HG02885 (cell line): ENCODE data around the gene LRRC4C.

Source experiments
- ATAC-seq: cut with Tn5 transposase; IDR thresholded peaks from one replicate; pipeline ENCODE4 v1.9.1; 2021; ENCODE audit warnings: mild to moderate bottlenecking; ENCODE audit not compliant: unreplicated experiment, poor library complexity

LRRC4C gene

DNA sequence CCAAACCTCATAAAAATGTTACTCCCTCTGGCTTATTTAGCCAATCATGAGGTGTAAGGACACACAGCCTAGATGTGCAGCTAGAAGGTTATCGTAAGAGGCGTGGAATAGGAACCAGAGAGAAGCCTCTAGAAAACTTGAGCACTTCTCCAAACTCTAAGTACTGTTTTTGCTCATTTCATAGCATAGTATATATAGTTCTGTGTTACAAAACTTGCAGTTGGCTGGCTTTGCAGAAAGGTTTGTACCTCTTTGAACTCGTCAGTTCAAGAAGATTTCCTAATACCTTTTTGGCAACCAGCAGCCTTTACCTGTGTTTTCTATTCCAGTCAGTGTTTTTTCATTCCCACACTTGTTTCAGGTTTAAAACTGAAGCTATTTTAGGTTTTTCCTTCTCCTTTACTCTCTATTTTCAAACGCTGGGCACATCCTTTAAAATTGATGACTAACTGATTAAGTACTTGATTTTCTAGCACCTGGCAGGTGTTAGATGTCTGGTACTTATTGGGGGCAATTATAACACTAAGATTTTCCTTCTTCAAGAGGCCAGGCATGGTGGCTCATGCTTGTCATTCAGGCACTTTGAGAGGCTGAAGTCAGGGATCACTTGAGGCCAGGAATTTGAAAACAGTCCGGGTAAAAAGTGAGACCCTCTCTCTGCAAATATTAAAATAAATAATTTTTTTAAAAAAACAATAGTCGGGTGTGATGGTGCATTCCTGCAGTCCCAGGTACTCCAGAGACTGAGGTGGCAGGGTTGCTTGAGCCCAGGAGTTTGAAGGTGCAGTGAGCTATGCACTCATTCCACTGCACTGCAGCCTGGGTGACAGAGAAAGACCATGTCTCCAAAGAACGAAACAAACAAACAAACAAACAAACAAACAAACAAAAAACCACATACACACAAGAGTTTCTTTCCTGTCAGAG, 125.2 kb downstream of the LRRC4C start:
- ATAC-seq = no peak

GRCh38 chr11:41333357-41333756, 126.1 kb downstream of the LRRC4C start:
- ATAC-seq = no peak

GRCh38 chr11:41328324-41328723, 131.1 kb downstream of the LRRC4C start:
- no peak for ATAC-seq

DNA sequence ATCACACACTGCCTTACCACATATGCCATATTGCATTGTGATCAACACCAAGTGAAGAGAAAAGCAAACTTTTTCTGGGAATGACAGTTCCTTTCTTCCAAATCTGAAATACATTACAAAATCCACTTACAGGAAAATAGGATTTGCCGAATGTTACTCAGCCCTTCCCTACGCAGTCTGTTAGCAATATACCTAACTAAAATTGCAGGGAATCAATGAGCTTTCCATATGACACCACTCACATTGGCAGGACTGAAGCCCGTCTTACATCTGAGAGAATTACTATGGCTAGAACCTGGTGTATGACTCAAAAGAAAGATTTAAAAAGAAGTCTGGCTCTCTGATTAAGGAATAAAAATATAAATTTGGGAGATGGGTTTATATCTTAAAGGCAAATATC, 136.0 kb downstream of the LRRC4C start:
- ATAC-seq = no peak

DNA sequence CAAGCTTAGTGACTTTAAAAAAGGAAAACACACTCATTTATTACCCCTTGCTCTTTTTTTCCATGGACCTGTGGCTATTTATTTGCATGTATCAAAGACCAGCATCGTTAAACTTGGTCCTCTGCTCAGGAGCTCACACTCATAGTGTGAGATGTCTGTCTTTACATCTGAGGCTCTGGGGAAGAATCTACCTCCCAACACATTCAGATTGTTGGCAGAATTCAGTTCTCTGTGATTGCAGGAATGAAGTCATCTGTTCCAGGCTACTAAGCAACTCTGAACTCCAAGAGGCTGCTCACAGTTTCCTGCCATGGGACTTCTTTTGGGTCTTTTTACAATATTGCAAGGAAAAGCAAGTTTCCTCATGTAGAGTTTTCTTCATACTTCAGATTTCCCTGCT, 138.8 kb downstream of the LRRC4C start:
- no peak for ATAC-seq

DNA sequence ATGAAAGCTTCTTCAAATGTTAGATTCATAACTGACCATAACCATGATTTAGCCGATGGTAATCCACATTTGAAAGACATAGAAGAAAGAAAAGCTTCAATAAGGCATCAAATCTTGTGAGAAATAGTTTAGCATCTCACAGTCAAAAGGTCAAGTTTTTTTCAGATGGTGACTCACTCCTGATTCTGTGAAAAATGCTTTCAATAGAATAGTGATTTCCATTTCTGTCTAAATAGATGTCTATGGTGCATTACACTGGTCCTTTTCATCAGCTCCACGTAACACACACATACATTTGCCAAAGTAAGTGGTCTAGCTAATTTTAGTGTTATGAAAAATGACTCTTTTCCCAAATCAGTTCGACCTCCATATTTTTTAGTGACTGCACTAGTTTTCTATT, 139.2 kb downstream of the LRRC4C start:
- no peak for ATAC-seq

- ATAC-seq = no peak
These were observed 140.0 kb downstream of the LRRC4C start for GRCh38 chr11:41319434-41319833.

- no peak for ATAC-seq
These were observed 142.7 kb downstream of the LRRC4C start for GRCh38 chr11:41316751-41317150.

DNA sequence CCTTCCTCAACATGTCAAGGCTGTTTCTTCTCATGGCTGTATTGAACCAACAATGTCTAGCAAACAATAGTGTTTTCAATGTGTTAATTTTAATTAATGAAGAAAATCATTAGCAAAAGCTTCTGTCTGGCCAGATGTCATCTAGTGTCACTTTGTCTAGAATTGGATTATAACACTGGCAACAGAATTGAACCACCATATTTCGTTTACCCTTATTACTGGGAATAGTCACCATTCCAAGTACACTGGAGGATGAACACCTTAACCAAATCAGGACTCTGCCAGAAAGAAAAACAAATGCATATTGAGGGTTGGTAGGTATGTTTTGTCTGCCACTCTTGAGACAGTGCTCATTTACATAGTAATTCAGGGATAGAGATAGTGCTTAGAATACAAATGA, 146.2 kb downstream of the LRRC4C start:
- ATAC-seq = no peak

- ATAC-seq = no peak
These were observed 149.7 kb downstream of the LRRC4C start for GRCh38 chr11:41309716-41310115.

- no peak for ATAC-seq
These were observed 150.3 kb downstream of the LRRC4C start for GRCh38 chr11:41309111-41309522.

DNA sequence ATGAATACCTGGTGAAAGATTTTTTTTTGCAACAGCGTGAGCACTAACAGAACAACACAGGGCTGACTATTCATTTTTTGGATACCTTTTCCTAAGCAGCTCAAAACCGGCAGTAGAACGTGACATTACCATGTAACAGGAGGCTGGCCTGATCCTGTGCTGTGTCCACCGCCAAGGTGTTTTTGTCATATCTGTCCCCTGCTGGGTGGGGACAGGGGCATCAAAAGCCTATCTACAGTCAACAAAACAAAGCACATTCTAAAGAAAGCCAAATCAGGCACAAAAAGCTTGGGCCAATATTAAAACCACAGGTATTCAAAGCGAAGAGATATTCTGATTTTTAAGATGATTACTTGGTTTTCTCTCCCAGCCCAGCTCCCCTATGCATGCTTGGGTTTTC, 151.2 kb downstream of the LRRC4C start:
- ATAC-seq = no peak

DNA sequence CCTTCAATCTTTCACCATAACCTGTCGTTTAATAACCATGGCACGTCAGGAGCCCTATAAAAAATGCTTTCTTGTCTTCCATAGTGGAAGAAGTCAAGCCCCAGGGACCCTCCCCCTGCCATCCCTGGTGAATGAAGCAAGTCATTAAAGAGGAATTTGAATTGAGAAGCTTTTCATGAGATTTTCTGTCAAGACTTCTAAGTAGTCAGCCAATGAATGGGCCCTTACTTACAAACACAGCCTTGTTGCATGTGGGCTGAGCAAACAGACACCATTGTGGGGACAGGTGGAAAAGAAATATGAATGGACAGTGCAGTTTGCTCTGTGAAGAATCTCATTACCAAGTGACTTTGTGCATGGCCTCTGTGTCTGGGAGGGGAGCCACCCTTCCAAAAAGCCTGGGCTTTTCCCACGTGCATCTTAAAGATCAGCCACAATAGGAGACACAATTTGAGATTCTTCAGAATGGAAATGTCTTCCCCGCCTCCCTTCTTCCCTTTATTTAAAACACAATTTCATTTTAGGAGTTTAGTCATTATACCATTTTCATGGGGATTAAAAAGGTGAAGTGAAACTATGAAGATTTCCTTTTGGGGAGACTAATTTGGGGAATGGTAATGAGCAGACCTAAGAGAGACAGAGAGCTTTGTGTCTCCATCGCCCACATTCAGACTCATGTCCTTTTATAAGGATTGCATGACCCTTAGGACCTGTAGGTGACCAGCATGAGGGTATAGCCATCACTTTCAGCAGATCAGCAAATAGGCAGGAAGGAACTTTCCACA, 152.0 kb downstream of the LRRC4C start:
- no peak for ATAC-seq

GRCh38 chr11:41306431-41306830, 153.0 kb downstream of the LRRC4C start:
- peak; percentile 38 for ATAC-seq

GRCh38 chr11:41301023-41301422, 158.4 kb downstream of the LRRC4C start:
- ATAC-seq = no peak

DNA sequence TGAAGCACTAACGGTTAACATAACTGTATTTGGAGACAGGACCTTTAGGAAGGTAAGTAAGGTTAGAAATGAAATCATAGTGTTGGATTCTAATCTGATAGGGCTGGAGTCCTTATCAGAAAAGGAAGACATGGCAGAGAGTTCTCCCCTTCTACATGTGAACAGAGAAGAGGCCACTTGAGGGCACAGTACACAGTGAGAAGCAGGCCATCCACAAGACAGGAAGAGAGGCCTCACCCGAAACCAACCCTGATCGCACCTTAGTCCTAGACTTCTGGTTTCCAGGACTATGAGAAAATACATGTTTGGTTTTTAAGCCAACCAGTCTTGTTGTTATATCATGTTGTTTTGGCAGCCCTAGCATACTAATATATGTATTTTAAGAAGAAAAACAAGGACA, 170.0 kb downstream of the LRRC4C start:
- ATAC-seq = no peak

GRCh38 chr11:41286751-41287150, 172.7 kb downstream of the LRRC4C start:
- no peak for ATAC-seq

- no peak for ATAC-seq
These were observed 175.1 kb downstream of the LRRC4C start for GRCh38 chr11:41284354-41284753.

- no peak for ATAC-seq
These were observed 176.1 kb downstream of the LRRC4C start for GRCh38 chr11:41283191-41283930.

- no peak for ATAC-seq
These were observed 177.1 kb downstream of the LRRC4C start for GRCh38 chr11:41282395-41282794.
